Left colon (tissue), 2 donors: ENCODE data around the gene STK24. TPM values are rescaled to one million over a fixed set of nuclear protein-coding genes. Genes with fewer than 3 reads are reported as not detected.

Experiments
- ATAC-seq: fragments of 200-7000 bp; cut with Tn5 transposase; one replicate; pipeline ENCODE4 v1.9.1; 2020; ENCODE audit warnings: mild to moderate bottlenecking, moderate library complexity
- DNase-seq, 2 donors: peaks; one replicate each; pipeline ENCODE4 v3.0.0-alpha.2; 2020
- intact Hi-C, 2 donors: fragments of 100-400 bp; cut with DNase I in 1 of 2; cut with micrococcal nuclease in 1 of 2; formaldehyde crosslinking; loops; one replicate each; pipeline versions ENCODE4 v1.11.2 to v1.14.0; 2022; cut with DNase I, micrococcal nuclease
- total RNA-seq, 2 donors: library from RNA; stranded (reverse); fragmentation: NEBNext Ultra II Directional; extraction: Animal tissue kit (Norgen Biotek cat#: 25700); gene quantifications; one replicate each; pipeline ENCODE4 v1.2.1, GENCODE V29; 2021
- donor health status: DM: no; HTN: no; CAD: no.
- donor health status: DM: yes; HTN: yes; CAD: no.

The STK24 gene
- total RNA-seq, 2 donors from 2014 or later: 204 to 205 TPM

- no peak for DNase-seq
- intact Hi-C loops: no loop called here
- ATAC-seq: no peak
These were observed 126.9 kb downstream of the STK24 start for GRCh38 chr13:98450026-98450425.

GRCh38 chr13:98449273-98449672, 127.6 kb downstream of the STK24 start:
- ATAC-seq: no peak
- DNase-seq: no peak
- intact Hi-C loops: loop anchor here (5.0 to 10.0 kb wide), 2 partner anchors 203 to 226 kb away; no protein-coding TSS in a partner anchor

- DNase-seq (no peak), ATAC-seq (no peak)
- intact Hi-C loops: loop anchor here (5.0 to 10.0 kb wide), 2 partner anchors 204 to 226 kb away; no protein-coding TSS in a partner anchor
These were observed 128.3 kb downstream of the STK24 start for GRCh38 chr13:98448642-98448928.

GRCh38 chr13:98447881-98448641, 128.8 kb downstream of the STK24 start:
- intact Hi-C loops: loop anchor here (5.0 to 10.0 kb wide), 2 partner anchors 204 to 227 kb away; no protein-coding TSS in a partner anchor
- ATAC-seq (no peak), DNase-seq (peak in 1 of 2 donors; percentile 55)

- ATAC-seq: no peak
- DNase-seq: no peak
- intact Hi-C loops: loop anchor here (5.0 to 10.0 kb wide), 2 partner anchors 205 to 228 kb away; no protein-coding TSS in a partner anchor
These were observed 129.8 kb downstream of the STK24 start for GRCh38 chr13:98447130-98447529.

GRCh38 chr13:98446234-98446621, 130.7 kb downstream of the STK24 start:
- intact Hi-C loops: loop anchor here (5.0 to 10.0 kb wide), 2 partner anchors 206 to 229 kb away; no protein-coding TSS in a partner anchor
- peak; percentile 1 for ATAC-seq

GRCh38 chr13:98445340-98446233, 131.3 kb downstream of the STK24 start:
- intact Hi-C loops: loop anchor here (5.0 to 10.0 kb wide), 2 partner anchors 207 to 229 kb away; no protein-coding TSS in a partner anchor
- peak; percentile 78 for ATAC-seq

More at GRCh38 chr13:98446234-98446621, 130.7 kb downstream of the STK24 start:
- DNase-seq: no peak

GRCh38 chr13:98444381-98444780, 132.5 kb downstream of the STK24 start:
- intact Hi-C loops: loop anchor here in 1 of 2 donors (10.0 kb wide), 1 partner anchor 230 kb away; no protein-coding TSS in a partner anchor
- DNase-seq: no peak
- ATAC-seq: no peak

More at GRCh38 chr13:98445340-98446233, 131.3 kb downstream of the STK24 start:
- DNase-seq: peak; percentile 51 to 83

- intact Hi-C loops: loop anchor here in 1 of 2 donors (10.0 kb wide), 1 partner anchor 231 kb away; no protein-coding TSS in a partner anchor
- ATAC-seq (no peak), DNase-seq (no peak)
These were observed 133.0 kb downstream of the STK24 start for GRCh38 chr13:98443800-98444325.

- intact Hi-C loops: loop anchor here in 1 of 2 donors (10.0 kb wide), 1 partner anchor 231 kb away; no protein-coding TSS in a partner anchor
- no peak for ATAC-seq
- no peak for DNase-seq
These were observed 133.6 kb downstream of the STK24 start for GRCh38 chr13:98443329-98443728.

- no peak for ATAC-seq
- intact Hi-C loops: loop anchor here in 1 of 2 donors (10.0 kb wide), 1 partner anchor 232 kb away; no protein-coding TSS in a partner anchor
These were observed 134.3 kb downstream of the STK24 start for GRCh38 chr13:98442391-98443230.

GRCh38 chr13:98441056-98441676, 135.7 kb downstream of the STK24 start:
- DNase-seq (no peak), ATAC-seq (no peak)
- intact Hi-C loops: loop anchor here in 1 of 2 donors (10.0 kb wide), 1 partner anchor 234 kb away; no protein-coding TSS in a partner anchor

More at GRCh38 chr13:98442391-98443230, 134.3 kb downstream of the STK24 start:
- no peak for DNase-seq

GRCh38 chr13:98440390-98441055, 136.4 kb downstream of the STK24 start:
- no peak for ATAC-seq
- intact Hi-C loops: loop anchor here in 1 of 2 donors (10.0 kb wide), 1 partner anchor 234 kb away; no protein-coding TSS in a partner anchor
- DNase-seq: no peak

- ATAC-seq (no peak), DNase-seq (no peak)
- intact Hi-C loops: loop anchor here in 1 of 2 donors (10.0 kb wide), 1 partner anchor 235 kb away; no protein-coding TSS in a partner anchor
These were observed 137.0 kb downstream of the STK24 start for GRCh38 chr13:98439896-98440295.

GRCh38 chr13:98439126-98439828, 137.6 kb downstream of the STK24 start:
- no peak for DNase-seq
- intact Hi-C loops: no loop called here
- ATAC-seq: no peak
